CD4-positive, alpha-beta T cell treated with Interleukin-17A for 1 hour (primary cell): Measurements from ENCODE around the gene ZNF431.
"Not testable (repeated sequence)": the region's sequence is repeated elsewhere in the genome, so short reads cannot be mapped to it uniquely, and the experiment has no call there.

Source experiments
- DNase-seq: peaks from one replicate; pipeline ENCODE4 v3.0.0-alpha.2; 2020

Gene ZNF431

DNA sequence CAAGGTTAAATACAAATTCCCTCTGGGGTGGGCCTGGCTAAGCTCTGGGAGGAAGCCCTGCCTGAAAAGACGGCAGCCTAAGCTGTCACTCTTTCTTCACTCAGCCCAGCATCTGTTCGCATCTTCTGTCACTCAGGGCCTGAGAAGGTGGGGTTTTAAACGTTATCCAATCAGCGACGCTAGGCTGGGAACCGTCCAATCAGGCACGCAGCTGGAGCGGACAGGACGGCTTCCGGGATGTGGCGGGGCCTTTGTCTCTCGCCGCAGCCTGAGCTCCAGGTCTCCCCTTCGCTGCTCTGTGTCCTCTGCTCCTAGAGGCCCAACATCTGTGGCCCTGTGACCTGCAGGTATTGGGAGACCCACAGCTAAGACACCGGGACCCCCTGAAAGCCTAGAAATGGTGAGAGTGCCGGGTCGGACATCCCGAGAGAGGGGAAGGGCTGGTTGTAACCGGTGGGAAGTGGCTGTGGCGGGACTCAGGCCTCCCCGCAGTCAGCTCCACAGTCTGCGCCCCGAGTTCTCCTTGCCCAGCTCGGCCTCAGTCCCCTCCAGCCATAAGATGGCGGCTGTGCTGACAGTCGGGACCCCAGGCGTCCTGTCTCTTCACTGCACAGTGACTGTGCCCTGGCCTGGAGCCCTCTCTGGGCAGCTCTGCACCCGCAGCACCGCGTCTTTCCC, at the start of gene ZNF431:
ZNF431 (plus strand) TSS at position 254 of the 678 bp plus-strand sequence; CDS start at position 398, 144 bp downstream.
- peak; percentile 95 for DNase-seq

DNA sequence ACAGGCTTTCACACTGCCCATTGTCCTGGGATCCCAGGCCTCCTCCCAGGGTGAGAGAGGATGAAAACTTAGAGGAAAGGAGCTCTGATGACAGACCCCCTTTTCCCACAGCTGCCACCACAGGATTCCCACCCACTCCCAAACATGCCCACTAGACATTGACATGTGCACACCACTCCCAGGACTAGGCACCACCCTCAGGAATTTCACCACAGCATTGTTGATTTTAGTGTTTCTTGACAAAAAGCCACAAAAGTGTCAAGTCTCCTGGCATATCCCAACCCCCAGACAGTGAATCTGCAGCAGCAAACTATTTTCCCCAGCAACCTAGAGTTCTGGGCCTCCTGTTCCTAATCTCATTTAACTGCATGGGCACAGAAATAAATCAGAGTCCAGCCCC, 49.7 kb upstream of the ZNF431 start:
- no peak for DNase-seq

DNA sequence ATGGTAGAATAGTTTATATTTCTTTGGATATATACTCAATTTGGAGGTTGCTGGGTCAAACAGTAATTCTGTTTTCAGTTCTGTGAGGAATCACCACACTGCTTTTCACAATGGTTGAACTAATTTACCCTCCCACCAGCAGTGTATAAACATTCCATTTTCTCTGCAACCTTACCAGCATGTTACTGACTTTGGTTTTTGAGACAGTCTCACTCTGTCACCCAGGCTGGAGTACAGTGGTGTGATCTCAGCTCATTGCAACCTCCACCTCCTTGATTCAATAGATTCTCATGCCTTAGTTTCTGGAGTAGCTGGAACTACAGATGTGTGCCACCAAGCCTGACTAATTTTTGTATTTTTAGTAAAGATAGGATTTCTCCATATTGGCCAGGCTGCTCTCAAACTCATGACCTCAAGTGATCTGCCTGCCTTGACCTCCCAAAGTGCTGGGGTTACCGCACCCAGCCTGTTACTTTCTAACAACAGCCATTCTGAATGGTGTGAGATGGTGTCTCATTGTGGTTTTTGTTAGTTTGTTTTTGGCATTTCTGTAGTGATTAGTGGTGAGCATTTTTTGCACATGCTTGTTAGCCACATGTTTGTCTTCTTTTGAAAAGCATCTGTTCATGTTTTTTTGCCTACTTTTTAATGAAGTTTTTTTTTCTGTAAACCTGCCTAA, 47.4 kb upstream of the ZNF431 start:
- no peak for DNase-seq

DNA sequence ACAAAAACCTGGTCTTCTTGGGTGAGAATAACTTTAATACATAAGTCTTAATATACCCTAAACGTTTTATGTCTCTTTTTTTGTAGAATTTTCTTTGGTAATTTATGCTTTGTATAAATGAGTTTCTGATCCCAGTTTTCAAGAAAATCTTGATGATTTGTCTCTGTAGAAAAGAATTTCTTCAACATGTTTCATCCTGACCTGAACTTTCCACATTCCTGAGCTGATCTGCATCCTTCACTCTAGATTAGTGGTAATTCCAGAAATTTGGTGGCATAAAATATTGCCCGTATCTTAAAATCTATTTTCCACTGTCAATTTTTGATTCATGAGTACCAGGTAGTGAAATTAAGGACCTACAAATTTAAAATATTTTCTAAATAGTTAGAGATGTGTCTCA, 43.5 kb upstream of the ZNF431 start:
- no peak for DNase-seq

DNA sequence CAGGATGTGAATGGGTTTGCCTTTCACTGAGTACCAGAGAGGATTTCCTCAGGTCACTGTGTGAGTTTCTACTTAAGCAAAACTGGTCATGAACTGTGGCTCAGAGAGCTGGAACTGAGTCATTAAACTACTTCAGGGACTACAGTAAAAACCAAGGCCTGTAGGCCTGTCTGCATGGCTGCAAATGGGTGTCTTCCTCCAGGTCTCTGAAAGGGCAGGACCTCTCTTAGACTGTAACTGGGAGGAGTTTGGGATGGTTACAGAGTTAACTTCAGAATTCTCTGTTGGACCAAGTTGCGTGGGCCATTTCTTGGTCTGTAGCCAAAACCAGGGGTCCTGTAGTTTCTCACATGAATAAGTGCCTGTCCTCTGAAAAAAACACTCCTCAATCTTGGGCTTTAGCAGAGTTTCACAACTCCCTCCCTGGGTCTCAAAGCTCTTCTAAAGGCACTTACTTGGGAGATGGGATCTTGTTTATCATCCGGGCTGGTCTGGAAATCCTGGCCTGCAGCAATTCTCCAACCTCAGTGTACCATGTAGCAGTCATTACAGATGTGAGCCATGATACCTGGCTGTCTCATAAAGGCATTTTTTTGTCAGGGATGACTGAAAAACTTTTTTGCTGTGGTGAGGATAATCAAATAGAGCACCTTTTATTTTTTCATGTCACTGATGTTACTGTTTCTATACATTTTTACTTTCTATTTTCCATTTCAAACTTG, 40.2 kb upstream of the ZNF431 start:
- no peak for DNase-seq

DNA sequence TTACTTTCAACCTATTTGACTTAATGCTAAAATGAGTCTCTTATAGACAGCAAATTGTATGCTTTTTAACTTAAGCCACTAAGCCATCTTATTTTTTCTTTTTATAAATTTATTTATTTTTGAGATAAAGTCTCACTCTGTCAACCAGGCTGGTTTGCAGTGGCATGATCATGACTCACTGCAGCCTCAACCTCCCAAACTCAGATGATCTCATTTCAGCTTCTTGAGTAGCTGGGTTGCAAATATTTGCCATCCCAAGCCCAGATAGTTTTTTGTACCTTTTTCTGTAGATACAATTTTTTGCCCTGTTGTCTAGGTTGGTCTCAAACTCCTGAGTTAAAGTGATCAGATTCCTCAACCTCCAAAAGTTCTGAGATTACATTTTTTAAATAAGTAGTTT, 32.7 kb upstream of the ZNF431 start:
- DNase-seq = no peak

DNA sequence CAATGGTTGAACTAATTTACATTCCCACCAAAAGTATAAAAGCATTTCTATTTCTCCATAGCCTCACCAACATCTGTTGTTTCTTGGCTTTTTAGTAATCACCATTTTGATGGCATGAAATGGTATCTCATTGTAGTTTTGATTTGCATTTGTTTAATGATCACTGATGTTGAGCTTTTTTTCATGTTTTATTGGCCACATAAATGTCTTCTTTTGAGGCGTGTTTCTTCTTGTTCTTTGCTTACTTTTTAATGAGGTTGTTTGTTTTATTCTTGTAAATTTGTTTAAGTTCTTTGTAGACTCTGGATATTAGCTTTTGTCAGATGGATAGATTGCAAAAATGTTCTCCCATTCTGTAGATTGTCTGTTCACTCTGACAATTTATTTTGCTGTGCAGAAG, 31.7 kb upstream of the ZNF431 start:
- no peak for DNase-seq

DNA sequence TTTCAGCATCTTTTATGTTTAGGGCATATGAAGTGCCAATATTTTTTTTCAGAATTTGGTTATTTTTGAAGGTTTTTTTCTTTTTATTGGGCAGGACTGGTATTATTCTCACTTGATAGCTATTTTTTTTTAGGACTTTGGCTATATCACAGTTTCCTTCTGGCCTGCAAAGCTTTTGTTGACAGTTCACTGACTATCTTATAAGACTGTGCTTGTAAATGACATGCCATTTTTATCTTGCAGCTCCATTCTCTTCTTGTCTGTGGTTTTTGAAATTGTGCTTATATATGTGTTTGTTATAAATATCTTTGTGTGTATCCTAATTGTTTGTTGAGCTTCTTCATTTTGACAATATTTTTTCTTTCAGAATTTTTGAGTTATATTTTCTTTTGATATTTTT, 26.4 kb upstream of the ZNF431 start:
- DNase-seq = no peak

DNA sequence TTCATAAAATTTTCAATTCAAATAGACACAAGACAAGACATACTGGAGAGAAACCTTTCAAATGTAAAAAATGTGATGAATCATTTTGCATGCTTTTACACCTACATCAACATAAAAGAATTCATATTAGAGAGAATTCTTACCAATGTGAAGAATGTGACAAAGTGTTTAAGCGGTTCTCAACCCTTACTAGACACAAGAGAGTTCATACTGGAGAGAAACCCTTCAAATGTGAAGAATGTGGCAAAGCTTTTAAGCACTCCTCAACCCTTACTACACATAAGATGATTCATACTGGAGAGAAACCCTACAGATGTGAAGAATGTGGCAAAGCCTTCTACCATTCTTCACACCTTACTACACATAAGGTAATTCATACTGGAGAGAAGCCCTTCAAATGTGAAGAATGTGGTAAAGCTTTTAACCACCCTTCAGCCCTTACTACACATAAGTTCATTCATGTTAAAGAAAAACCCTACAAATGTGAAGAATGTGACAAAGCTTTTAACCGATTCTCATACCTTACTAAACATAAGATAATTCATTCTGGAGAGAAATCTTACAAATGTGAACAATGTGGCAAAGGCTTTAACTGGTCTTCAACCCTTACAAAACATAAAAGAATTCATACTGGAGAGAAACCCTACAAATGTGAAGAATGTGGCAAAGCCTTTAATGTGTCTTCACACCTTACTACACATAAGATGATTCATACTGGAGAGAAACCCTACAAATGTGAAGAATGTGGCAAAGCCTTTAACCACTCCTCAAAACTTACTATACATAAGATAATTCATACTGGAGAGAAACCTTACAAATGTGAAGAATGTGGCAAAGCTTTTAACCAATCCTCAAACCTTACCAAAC, 24.6 kb upstream of the ZNF431 start:
- DNase-seq = no peak

DNA sequence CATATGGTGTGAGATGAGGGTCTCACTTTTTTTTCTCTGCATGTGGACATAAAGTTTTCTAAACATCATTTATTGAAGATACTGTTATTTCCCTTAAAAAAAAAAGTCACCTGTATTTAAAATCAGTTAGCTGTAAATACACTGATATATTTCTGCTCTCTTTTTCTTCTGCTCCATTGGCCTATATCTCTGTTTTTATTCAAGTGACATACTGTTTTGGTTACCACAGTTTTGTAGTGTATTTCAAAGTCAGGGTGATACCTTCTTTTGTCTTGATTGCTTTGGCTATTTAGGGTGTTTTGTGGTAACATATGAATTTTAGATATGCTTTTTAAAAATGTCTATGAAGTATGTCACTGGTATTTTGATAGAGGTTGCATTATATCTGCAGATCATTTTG, 15.8 kb upstream of the ZNF431 start:
- no peak for DNase-seq

DNA sequence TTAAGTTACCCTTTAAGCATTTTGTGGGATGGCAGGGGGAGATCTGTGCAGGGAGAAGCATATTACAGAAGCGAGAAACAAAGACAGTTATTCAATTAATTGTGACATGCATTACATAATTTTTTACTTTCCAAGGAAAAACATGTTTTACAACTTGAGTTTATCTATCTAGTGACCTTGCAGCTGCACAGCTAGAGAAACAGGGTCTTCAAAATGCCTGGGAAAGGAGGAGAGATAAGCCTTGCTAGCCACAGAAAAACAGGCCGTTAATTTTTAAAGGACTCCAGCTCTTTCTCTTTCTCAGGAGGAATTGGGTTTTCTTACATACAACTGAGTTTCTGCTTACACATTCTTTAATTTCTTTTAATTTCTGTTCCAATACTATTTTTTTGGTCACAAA, 14.8 kb upstream of the ZNF431 start:
- DNase-seq = no peak

DNA sequence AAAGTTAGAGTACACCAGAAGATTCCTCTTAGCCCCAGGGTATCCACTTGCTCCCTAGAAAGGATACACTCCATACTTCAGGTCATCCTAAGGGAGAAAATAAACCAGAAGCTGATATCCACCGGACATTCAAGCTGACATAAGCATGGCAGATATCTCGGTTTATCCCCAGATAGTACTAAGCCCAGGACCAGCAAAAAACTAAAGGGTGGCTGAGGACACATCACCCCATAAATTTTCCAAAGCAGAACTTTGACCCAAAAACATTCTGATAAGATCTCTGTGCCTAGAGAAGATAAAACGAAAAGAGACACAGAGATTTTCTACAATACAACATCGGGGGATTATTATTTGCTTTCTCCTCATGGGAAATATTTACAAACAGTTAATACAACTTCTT, 13.9 kb upstream of the ZNF431 start:
- no peak for DNase-seq

DNA sequence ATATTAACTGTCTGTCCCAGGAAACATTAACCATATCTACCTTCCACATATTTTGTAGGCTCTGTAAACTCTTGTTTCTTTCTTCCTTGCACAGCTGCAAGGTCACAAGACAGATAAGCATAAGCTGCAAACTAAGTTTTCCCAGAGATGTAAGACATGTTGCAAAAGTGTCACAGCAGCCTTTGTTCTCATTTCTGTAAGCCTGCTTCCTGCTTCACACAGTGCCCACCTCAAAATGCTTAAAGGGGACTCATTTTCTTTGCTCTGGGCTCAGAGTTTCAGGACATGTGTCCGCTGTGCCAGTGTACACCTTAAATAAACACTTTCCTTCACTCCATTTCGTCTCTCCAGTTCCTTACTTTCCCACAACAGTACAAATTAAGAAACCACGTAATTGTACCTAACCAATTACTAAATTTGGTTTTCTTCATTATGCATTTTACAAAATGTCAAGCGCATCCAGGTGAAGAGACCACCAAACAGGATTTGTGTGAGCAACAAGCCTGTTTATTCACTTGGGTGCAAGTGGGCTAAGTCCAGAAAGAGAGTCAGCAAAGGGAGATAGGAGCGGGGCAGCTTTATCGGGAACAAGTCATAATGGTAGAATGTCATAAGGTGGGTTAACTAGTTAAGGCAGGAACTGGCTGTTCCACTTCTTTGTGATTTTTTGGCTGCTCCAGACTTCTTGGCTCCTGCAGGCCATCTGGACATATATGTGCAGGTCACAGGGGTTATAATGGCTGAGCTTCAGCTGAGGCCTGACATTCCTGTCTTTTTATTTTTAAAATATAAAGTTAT, 12.7 kb upstream of the ZNF431 start:
- DNase-seq = no peak

DNA sequence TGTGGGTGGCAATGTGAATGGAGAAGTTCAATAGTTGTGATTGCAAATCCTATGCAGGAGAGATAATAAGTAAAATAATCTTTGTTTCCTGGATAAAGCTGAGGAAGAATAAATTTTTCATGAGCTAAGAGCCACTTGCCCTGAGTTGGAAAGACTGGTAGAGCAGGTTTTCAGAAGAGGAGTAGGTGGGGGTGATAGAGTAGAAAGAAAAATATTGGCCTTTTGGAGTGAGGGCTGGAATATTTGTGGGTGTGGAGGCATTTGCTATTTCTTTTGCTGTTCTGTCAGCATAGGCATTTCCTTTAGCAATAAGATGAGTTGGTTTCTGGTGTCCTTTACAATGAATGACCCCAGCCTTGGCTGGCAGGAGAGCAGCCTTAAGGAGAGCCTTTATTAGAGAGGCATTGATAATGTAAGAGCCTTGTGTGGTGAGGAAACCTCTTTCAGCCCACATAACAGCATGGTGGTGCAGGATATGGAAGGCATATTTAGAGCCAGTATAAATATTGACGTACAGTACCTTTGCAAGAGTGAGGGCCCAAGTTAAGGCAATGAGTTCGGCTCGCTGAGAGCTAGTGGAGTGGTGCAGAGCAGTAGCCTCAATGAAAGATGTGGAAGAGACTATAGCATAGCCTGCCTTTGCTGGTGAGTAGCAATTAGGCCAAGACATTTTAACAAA, 11.6 kb upstream of the ZNF431 start:
- no peak for DNase-seq

DNA sequence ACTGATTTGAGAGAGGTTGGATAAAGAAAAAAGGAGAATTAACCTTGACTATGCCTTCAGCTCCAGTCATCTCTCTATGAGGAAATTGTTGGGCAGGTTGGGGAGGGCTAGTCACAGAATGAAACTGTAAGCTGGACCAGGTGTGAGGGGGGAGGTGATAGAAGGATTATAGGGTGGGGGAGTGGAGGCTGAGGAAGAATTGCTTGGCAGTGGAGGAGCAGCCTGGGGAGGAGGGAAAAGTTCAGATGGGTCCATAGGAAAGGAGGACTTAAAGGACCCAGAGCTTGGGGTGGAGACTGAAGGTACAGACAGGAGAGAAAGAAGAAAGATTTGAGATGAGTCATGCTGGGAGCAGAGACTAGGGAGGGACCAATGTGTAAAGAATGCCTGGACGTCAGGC, 8.2 kb upstream of the ZNF431 start:
- no peak for DNase-seq

DNA sequence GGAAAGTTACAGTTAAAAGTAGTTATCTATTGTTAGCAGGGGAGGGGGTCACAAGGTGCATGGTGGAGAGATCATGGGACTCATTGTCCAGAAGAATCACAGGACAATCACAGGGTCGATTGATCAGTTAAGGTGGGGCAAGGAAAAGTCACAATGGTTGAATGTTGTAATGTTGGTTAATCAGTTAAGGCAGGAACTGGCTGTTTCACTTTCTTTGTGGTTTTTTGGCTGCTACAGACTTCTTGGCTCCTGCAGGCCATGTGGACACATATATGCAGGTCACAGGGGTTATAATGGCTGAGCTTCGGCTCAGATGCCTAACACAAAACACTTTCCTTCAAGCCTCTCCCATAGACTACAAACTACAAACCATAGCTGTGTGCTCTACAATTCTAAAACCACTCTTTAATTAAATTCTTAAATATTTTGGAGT, 6.9 kb upstream of the ZNF431 start:
- no peak for DNase-seq

DNA sequence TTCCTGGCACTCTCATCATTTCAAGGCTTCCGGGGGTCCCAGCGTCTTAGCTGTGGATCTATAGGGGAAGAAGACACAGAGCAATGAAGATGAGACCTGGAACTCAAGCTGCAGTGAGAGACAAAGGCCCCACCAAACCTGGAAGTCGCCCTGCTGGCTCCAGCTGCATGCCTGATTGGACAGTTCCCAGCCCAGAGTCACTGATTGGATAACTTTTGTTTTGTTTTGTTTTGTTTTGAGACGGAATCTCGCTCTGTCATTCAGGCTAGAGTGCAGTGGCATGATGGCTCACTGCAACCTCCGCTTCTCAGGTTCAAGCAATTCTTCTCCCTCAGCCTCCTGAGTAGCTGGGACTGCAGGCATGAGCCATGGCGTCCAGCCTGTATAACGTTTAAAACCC, 6.4 kb upstream of the ZNF431 start:
- no peak for DNase-seq

DNA sequence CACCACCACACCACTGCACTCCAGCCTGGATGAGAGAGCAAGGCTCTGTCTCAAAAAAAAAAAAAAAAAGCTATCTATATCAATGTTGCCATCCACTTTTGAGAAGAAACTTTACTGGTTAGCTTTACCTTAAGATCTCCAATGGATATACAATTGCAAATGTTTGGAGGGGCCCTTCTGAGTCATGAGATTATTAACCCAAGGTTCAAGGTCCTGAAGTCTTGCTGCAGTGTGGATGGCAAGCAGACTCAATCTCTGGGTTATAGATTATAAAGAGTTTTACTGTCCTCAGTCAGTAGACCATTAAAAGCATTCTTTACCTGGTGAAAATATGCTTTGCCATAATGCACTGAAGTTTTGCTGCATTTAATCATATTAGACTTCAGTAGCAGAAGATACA, 3.7 kb upstream of the ZNF431 start:
- no peak for DNase-seq

DNA sequence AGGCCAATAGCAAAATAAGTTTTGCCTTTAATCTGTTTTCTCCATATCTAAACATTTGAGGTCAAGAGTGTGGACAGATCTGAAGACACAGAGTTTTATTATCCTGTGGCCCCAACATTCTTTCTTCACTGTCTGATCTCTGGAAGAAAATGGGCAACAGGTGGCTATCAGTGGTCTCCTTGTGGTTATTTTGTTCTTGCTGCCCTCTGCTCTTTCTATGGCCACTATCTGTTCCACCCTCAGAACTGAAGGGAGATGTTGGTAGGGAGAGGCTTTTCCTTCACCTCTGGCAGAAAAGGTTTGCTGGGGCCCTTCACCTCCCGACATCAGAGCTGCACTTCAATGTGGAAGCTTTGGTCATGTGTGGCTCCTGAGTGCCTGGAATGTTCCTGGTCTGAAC, 834 bp upstream of the ZNF431 start:
- not testable (repeated sequence) for DNase-seq

DNA sequence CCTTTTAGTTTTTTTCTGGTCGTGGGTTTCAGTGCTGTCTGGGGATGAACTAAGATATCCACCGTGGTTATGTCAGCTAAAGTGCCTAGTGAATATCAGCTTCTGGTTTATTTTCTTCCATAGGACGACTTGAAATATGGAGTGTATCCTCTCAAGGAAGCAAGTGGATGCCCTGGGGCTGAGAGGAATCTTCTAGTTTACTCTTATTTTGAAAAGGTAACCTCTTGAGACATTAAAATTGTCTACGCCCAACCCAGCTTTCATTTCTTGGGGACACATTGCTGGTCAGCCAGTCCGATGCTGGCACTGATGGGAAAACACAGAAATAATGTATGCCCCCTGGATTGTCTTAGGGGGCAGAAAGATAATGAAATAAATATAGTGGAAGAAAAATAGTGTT, 1.6 kb downstream of the ZNF431 start:
- DNase-seq = no peak

DNA sequence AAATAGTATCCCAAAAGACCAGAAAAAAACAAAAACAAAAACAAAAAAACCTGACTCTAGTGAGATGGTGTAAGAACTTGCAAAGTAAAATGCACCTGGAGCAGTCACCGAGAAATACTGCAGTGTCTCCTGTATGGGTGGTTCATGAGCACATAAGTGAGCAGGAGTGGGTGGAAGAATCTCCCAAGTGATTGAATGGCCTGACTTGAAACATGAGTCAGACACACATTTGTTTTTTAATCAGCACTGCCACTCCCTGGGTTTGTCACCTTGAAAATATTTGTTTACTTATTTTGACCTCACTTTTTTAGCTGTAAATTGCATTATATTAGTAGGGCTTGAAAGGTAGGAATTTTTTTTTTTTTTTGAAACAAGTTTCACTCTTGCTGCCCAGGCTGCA, 2.0 kb downstream of the ZNF431 start:
- no peak for DNase-seq

DNA sequence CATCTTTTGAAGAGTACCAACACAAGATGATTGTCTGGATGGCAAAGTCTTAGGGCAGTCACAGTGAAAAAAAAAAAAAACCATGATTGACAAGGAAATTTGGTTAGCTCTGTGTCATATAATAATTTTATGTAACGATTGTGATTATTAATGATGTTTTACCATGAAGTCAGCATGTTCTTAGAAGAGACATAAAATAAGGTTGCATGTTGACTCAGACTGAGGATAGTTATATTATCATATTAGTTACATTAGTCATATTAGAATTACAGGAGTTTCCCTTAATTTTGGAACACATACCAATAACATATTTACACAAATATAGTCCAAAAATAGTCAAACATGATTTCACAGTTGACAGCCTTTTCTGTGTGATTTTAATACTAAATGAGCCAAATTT, 5.7 kb downstream of the ZNF431 start:
- DNase-seq = no peak
